ENCODE measurements around the gene ADAT3.

DNA sequence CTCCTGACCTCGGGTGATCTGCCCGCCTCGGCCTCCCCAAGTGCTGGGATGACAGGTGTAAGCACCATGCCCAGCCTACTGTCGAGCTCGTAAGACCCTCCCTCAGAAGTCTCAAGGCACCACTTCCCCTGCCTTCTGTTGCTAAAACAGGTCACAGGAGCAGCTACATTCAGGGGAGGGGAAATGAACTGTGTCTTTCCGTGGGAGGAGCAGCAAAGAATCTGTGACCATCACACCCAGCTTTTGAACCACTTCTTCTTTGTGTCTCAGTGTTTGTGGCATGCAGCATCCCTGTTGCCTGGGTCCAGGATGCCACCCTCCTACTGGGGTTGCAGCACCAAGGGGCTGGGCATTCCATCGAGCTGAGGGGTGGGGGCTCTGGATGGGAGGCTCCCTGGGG, 28.0 kb downstream of the ADAT3 start:
- TF ChIP-seq, protein P1, sequence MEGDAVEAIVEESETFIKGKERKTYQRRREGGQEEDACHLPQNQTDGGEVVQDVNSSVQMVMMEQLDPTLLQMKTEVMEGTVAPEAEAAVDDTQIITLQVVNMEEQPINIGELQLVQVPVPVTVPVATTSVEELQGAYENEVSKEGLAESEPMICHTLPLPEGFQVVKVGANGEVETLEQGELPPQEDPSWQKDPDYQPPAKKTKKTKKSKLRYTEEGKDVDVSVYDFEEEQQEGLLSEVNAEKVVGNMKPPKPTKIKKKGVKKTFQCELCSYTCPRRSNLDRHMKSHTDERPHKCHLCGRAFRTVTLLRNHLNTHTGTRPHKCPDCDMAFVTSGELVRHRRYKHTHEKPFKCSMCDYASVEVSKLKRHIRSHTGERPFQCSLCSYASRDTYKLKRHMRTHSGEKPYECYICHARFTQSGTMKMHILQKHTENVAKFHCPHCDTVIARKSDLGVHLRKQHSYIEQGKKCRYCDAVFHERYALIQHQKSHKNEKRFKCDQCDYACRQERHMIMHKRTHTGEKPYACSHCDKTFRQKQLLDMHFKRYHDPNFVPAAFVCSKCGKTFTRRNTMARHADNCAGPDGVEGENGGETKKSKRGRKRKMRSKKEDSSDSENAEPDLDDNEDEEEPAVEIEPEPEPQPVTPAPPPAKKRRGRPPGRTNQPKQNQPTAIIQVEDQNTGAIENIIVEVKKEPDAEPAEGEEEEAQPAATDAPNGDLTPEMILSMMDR (IDR thresholded peaks at IDR 0.05; ENCODE audit: poor library complexity) = no peak
- TF ChIP-seq EZH2phosphoT487 (IDR thresholded peaks at IDR 0.05; ENCODE audit: low read depth, severe bottlenecking, unreplicated experiment) = no peak
